Right atrium auricular region (tissue), 2 donors: ENCODE results near the gene NCBP1. TPM values are rescaled to one million over a fixed set of nuclear protein-coding genes. Genes with fewer than 3 reads are reported as not detected.
"Not testable (repeated sequence)": the region's sequence is repeated elsewhere in the genome, so short reads cannot be mapped to it uniquely, and the experiment has no call there.

ENCODE experiments used
- DNase-seq: peaks from one replicate; pipeline ENCODE4 v3.0.0-alpha.2; 2019; ENCODE audit warnings: low spot score
- H3K27ac ChIP-seq, 2 donors: fragments of 200-600 bp; sonication (generic); 1 replicate in 1 of 2; 2 replicates in 1 of 2; pipeline ENCODE4 v1.5.1; 2016 to 2019
- H3K27me3 ChIP-seq, 2 donors: fragments of 200-600 bp; sonication (generic); one replicate each; pipeline versions ENCODE4 v1.5.1 to v1.6.0; 2017 to 2019
- H3K36me3 ChIP-seq: fragments of 200-600 bp; sonication (generic); one replicate; pipeline ENCODE4 v1.5.1; 2016
- H3K4me1 ChIP-seq, 2 donors: fragments of 200-600 bp; sonication (generic); one replicate each; pipeline versions ENCODE4 v1.5.1 to v1.6.0; 2017 to 2019
- H3K4me3 ChIP-seq, 2 donors: fragments of 200-600 bp; sonication (generic); 1 replicate in 1 of 2; 2 replicates in 1 of 2; pipeline ENCODE4 v1.5.1; 2017 to 2019; ENCODE audit warnings: mild to moderate bottlenecking in 1 of 2, moderate library complexity in 1 of 2
- H3K9me3 ChIP-seq, 2 donors: fragments of 200-600 bp; sonication (generic); one replicate each; pipeline ENCODE4 v1.5.1; 2019
- total RNA-seq, 2 donors: library from RNA; depleted of rRNA; stranded (reverse); fragments of >200 nt; gene quantifications; one replicate each; pipeline ENCODE4 v1.1.0, GENCODE V29; 2016
- TF ChIP-seq, protein P1 (sequence below), 2 donors: fragments of 200-600 bp; sonication (generic); IDR thresholded peaks; one replicate each; pipeline ENCODE4 v1.5.1; 2019; ENCODE audit warnings: antibody characterized with exemption in 2 of 2

The NCBP1 gene
- total RNA-seq, 2 donors from 2014 or later, result 14.1 to 18.5 TPM

DNA sequence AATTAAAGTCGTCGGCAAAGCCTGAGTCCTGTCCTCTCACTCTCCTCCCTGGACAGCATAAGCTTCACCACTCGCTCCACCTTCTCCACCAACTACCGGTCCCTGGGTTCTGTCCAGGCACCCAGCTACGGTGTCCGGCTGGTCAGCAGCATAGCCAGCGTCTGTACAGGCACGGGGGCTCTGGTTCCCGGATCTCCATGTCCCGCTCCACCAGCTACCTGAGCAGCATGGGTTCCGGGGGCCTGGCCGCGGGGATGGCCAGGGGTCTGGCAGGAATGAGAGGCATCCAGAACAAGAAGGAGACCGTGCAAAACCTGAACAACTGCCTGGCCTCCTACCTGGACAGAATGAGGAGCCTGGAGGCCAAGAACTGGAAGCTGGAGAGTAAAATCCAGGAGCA is 65.2 kb downstream of the NCBP1 start:
- H3K4me1 ChIP-seq, result peaks cover 0 to 26% of the 10 kb centered on the region in 2 donors
- H3K9me3 ChIP-seq, result no peaks in the 10 kb centered on the region
- no peaks in the 10 kb centered on the region for H3K36me3 ChIP-seq
- no peak overlapping the region for H3K4me3 ChIP-seq
- TF ChIP-seq, protein P1, sequence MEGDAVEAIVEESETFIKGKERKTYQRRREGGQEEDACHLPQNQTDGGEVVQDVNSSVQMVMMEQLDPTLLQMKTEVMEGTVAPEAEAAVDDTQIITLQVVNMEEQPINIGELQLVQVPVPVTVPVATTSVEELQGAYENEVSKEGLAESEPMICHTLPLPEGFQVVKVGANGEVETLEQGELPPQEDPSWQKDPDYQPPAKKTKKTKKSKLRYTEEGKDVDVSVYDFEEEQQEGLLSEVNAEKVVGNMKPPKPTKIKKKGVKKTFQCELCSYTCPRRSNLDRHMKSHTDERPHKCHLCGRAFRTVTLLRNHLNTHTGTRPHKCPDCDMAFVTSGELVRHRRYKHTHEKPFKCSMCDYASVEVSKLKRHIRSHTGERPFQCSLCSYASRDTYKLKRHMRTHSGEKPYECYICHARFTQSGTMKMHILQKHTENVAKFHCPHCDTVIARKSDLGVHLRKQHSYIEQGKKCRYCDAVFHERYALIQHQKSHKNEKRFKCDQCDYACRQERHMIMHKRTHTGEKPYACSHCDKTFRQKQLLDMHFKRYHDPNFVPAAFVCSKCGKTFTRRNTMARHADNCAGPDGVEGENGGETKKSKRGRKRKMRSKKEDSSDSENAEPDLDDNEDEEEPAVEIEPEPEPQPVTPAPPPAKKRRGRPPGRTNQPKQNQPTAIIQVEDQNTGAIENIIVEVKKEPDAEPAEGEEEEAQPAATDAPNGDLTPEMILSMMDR (IDR thresholded peaks at IDR 0.05), result no peak
- H3K27ac ChIP-seq, result no peak overlapping the region
- H3K27me3 ChIP-seq, result no peaks in the 10 kb centered on the region
- no peak for DNase-seq

DNA sequence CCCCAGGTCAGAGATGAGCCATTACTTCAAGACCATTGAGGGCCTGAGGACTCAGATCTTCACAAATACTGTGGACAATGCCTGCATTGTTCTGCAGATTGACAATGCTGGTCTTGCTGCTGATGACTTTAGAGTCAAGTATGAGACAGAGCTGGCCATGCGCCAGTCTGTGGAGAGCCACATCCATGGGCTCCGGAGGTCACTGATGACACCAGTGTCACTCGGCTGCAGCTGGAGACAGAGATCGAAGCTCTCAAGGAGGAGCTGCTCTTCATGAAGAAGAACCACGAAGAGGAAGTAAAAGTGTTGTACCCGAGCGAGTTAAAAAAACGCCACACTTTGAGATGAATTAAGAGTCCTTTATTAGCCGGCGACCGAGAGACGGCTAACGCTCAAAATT is 65.7 kb downstream of the NCBP1 start:
- not testable (repeated sequence) for H3K9me3 ChIP-seq, H3K27me3 ChIP-seq, DNase-seq, H3K36me3 ChIP-seq, H3K27ac ChIP-seq, H3K4me3 ChIP-seq
- peaks cover 0 to 30% of the 10 kb centered on the region in 2 donors for H3K4me1 ChIP-seq

DNA sequence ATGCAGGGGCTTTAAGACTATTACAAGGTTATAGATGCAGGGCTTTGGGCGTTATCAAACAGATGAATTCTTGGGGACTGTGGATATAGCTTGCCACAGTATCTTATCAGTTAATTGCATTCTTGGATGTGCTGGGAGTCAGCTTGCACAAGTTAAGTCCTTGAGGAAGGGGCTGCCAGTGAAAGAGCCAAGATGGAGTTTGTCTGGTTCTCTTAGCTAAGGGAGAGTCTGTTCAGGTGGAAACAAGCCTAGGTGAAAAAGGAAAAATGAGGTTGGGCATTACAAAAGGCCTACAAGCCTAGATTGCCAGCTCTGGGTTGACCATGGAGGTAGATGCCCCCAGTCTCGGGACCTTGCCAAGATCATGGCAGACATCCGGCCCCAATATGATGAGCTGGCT is 66.2 kb downstream of the NCBP1 start:
- H3K4me3 ChIP-seq, H3K36me3 ChIP-seq, H3K9me3 ChIP-seq, DNase-seq, H3K27ac ChIP-seq, H3K27me3 ChIP-seq: not testable (repeated sequence)
- H3K4me1 ChIP-seq, result peaks cover 0 to 30% of the 10 kb centered on the region in 2 donors

DNA sequence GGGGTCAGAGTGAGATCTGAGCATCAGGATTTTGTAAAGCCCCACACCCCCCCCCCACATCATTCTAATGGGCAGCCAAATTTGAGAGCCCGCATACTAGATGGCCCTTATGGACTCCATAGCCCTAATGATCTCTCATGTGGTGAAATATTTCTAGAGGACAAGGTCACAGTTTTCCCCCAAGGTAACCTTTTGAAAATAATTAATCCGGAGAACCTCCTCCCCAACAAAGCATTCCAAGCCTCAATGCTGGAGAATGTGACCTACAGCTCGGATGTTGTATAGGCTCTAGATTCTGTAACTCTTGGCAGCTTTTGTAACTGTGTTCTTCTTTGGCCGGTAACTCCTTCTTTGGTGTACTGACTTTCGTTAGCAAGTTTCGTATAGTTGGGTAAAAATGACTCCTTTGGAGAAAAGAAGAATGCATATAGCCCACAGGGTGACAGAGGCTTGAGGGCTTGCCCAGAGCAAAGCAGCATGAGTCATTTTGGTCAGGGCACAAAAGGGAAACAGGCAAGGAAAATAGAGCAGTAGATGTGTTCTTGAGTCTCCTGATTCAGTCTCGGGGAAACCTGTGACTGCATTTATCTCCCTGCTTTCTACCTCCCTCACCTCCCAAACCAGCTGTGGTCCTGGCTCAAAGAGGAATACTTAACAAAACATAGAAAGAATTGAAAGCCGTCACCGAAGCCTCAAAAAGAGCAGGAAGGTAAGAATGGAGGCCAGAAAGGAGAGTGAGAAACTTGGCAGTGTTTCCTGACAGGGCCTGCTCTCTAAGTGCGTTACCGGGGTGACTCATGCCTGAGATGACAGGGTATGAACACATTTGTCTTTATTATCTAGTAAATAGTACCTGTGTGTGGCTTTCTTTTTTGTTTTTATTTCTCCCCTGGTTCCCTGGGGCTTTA is 70.1 kb downstream of the NCBP1 start:
- Histone ChIP-seq H3K36me3 (no peaks in the 10 kb centered on the region), H3K9me3 (no peaks in the 10 kb centered on the region), H3K4me3 (no peak overlapping the region), H3K27me3 (no peaks in the 10 kb centered on the region), H3K27ac (peak overlapping the region; percentile 17 to 47), H3K4me1 (peaks cover 0 to 8% of the 10 kb centered on the region in 2 donors)
- DNase-seq, result no peak
- TF ChIP-seq, protein P1 (IDR thresholded peaks at IDR 0.05), result no peak

DNA sequence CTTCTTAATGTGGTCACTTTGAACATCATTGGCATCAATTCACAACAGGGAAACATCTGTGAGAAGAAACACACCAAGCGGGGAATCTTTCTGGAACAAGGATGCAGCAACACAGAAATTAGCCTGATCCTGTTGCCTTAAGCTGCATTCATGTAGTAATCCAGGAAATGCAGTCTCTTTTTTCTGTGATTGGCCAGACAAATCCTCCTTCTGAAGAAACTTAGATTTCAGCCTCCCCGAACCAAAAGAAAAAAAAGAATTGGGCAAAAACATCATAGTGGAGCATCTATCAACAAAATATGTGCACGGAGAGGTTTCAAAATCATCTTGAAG is 70.7 kb downstream of the NCBP1 start:
- Histone ChIP-seq H3K27ac (peak overlapping the region; percentile 17 to 47), H3K4me3 (no peak overlapping the region), H3K27me3 (no peaks in the 10 kb centered on the region), H3K4me1 (peaks cover 0 to 8% of the 10 kb centered on the region in 2 donors), H3K9me3 (no peaks in the 10 kb centered on the region), H3K36me3 (no peaks in the 10 kb centered on the region)
- DNase-seq, result no peak
- TF ChIP-seq, protein P1 (IDR thresholded peaks at IDR 0.05), result no peak

DNA sequence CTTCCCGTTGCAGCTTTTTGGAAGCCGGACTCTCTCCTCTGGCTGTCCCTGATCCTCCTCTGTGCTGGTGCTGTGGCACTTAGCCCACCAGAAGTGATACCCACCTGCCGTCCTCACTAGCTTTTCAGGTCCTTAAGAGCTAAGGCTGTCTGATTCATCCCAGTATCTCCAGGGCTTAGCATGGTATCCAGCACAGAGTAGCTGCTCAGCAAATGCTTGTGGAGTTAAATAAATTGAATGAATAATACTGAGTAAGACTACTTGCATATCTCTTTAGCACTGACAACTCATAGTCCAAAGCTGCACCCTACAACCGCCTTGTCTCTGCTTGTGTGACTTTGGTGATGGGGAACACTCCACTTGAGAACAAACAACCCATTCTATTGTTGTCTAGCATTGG is 71.2 kb downstream of the NCBP1 start:
- H3K27ac ChIP-seq, result no peak overlapping the region
- H3K4me1 ChIP-seq, result peaks cover 0 to 8% of the 10 kb centered on the region in 2 donors

More for the DNA sequence above, 71.2 kb downstream of the NCBP1 start:
- Histone ChIP-seq H3K36me3 (no peaks in the 10 kb centered on the region), H3K27me3 (no peaks in the 10 kb centered on the region), H3K4me3 (no peak overlapping the region), H3K9me3 (no peaks in the 10 kb centered on the region)
- TF ChIP-seq, protein P1 (IDR thresholded peaks at IDR 0.05), result no peak
- no peak for DNase-seq
